ENCODE results near the gene ACSF3.

The ACSF3 gene

DNA sequence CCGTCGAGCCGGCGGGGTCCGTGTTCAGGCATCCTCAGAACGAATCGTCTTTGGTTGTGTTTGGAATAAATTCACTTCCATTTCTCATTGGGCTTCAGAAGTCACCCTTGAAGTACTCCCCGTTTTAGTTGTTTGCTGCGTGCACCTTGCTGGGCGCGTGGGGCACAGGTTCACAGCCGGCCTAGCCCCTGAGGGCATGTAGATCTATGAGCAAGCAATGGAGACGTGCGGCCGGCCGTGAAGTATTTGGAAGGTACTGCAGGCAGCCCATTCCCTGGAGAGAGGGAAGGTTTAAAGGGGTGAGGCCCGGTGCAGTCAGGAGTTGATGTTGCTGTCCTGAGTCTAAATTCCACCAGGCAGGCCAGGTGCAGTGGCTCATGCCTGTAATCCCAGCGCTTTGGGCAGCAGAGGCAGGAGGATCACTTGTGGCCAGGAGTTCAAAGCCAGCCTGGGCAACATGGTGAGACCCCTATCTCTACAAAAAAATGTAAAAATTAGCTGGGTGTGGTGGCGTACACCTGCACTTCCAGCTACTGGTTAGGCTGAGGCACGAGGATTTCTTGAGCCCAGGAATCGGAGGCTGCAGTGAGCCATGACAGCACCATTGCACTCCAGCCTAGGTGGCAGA is 714 bp downstream of the ACSF3 start:
- no peak for TF ChIP-seq POLR2A (IDR thresholded peaks at IDR 0.05; ENCODE audit: extremely low read depth, insufficient read length)
- TF ChIP-seq, protein P1, sequence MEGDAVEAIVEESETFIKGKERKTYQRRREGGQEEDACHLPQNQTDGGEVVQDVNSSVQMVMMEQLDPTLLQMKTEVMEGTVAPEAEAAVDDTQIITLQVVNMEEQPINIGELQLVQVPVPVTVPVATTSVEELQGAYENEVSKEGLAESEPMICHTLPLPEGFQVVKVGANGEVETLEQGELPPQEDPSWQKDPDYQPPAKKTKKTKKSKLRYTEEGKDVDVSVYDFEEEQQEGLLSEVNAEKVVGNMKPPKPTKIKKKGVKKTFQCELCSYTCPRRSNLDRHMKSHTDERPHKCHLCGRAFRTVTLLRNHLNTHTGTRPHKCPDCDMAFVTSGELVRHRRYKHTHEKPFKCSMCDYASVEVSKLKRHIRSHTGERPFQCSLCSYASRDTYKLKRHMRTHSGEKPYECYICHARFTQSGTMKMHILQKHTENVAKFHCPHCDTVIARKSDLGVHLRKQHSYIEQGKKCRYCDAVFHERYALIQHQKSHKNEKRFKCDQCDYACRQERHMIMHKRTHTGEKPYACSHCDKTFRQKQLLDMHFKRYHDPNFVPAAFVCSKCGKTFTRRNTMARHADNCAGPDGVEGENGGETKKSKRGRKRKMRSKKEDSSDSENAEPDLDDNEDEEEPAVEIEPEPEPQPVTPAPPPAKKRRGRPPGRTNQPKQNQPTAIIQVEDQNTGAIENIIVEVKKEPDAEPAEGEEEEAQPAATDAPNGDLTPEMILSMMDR (IDR thresholded peaks at IDR 0.05; ENCODE audit: low read depth, low read length) = no peak
- no peak for TF ChIP-seq MYC (IDR thresholded peaks at IDR 0.05; ENCODE audit: low read depth, low read length)
- TF ChIP-seq, protein P2, sequence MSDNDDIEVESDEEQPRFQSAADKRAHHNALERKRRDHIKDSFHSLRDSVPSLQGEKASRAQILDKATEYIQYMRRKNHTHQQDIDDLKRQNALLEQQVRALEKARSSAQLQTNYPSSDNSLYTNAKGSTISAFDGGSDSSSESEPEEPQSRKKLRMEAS (IDR thresholded peaks at IDR 0.05; ENCODE audit: low read depth, low read length) = no peak
- H3K4me3 ChIP-seq (ENCODE audit: low read depth, low read length) = peak overlapping the region; percentile 89
- DNase-seq (ENCODE audit: low read depth) = peak; percentile 55

DNA sequence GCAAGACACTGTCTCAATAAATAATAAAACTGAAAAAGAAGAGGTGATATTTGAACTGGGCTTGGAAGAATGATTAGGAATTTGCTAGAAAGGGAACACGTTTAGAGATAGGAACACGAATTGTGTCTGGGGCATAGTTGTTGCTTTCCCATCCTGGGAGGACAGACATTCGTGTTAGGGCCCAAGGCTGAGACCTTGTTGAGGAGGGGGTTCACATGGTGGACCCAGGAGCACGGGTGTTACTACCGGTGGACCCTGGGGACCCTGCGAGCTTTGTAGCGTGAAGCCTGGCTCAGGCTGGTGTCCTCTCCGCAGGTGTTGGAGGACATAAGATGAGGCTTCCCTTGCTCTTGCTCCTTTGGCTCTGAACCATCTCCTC is 1.2 kb downstream of the ACSF3 start:
- no peak for DNase-seq (ENCODE audit: low read depth)
- TF ChIP-seq POLR2A (IDR thresholded peaks at IDR 0.05; ENCODE audit: extremely low read depth, insufficient read length) (no peak), MYC (IDR thresholded peaks at IDR 0.05; ENCODE audit: low read depth, low read length) (no peak)
- TF ChIP-seq, protein P2 (IDR thresholded peaks at IDR 0.05; ENCODE audit: low read depth, low read length) = no peak
- TF ChIP-seq, protein P1 (IDR thresholded peaks at IDR 0.05; ENCODE audit: low read depth, low read length) = no peak
- peak overlapping the region; percentile 89 for H3K4me3 ChIP-seq (ENCODE audit: low read depth, low read length)

DNA sequence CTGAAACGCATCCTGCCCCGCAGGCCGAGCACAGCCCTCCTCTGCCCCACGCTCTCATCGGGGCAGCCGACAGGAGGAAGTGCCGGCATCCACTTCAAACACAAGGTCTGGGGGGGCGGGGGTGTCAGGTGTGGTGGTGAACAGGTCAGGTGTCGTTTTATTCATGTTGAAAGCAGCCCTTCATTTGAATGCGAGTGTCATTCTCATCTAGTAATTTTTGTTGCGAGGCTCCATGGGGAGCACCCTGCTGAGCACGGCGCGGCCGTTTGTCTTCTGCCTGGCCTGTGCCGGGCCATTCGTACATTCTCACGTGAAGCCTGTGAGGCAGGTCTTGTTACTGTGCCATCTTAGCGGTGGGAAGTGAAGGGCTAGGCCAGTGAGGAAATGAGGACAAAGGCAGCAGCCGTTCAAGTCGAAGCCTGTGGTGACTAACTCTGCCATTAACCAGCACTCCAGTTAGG is 1.9 kb downstream of the ACSF3 start:
- H3K4me3 ChIP-seq (ENCODE audit: low read depth, low read length) = no peak overlapping the region
- TF ChIP-seq, protein P1 (IDR thresholded peaks at IDR 0.05; ENCODE audit: low read depth, low read length) = no peak
- TF ChIP-seq POLR2A (IDR thresholded peaks at IDR 0.05; ENCODE audit: extremely low read depth, insufficient read length) = no peak
- TF ChIP-seq, protein P2 (IDR thresholded peaks at IDR 0.05; ENCODE audit: low read depth, low read length) = no peak
- TF ChIP-seq MYC (IDR thresholded peaks at IDR 0.05; ENCODE audit: low read depth, low read length) = no peak
- DNase-seq (ENCODE audit: low read depth) = no peak

DNA sequence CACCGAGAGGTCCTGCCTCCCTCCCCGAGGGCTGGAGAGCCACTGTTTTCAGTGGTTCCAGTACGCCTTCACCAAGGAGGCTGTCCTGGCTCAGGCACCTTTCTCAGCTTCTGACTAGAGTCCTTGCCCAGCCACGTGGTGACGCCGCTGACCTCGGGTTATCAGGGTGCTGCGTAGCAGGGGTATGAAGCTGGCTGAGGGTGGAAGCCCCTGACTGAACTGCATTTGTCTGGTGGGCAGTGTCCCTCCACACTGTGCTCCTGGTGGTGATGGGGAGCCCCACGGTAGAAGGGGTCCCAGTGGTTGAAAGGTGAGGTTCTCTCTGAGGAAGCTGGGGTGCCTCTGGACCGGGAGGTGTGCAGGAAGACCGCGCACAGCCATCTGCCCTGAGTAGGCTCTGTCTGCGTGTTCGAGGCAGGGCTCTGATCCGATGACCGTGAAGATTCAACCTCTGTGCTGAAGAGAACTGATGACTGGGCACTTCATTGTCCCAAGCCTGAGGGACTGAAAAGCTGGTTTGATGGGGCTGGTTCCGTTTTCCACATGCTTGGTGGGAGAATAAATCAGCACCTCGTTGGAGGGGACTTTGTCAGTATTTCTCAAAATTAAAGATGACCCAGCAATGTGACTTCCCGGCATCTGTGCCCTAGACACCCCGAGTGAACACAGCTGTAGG is 2.5 kb downstream of the ACSF3 start:
- no peak overlapping the region for H3K4me3 ChIP-seq (ENCODE audit: low read depth, low read length)
- no peak for TF ChIP-seq MYC (IDR thresholded peaks at IDR 0.05; ENCODE audit: low read depth, low read length)

DNA sequence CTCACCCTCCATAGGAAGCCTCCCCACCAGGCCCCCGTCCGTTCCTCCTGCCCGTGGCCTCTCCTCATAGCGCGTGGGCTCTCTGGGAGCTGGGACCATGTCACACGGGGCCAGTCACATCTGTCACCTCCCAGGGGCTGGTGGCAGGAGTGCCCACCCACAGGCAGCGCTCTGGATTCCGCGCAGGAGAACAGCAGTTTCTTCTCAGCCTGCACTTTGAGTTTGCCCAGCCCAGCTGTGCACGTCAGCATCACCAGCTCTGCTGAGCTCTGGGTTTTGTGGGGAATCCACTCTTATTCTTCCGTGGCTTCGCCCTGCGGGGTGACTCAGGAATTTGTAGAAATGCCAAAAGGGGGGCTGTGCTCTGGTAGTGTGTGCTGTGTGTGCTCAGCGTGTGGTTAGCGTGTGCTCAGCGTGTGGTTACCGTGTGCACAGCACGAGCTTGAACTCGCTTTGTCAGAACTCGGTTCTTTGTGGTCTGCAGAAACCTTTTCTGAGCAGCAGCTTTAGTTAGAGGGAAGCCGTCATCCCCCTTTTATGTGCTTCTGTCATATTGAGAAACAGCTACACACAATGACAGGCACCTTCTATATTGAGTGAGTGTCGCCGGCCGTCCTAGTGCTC is 3.2 kb downstream of the ACSF3 start:
- no peak overlapping the region for H3K4me3 ChIP-seq (ENCODE audit: low read depth, low read length)
- no peak for TF ChIP-seq MYC (IDR thresholded peaks at IDR 0.05; ENCODE audit: low read depth, low read length)
- TF ChIP-seq POLR2A (IDR thresholded peaks at IDR 0.05; ENCODE audit: extremely low read depth, insufficient read length) = no peak
- TF ChIP-seq, protein P2 (IDR thresholded peaks at IDR 0.05; ENCODE audit: low read depth, low read length) = no peak
- TF ChIP-seq, protein P1 (IDR thresholded peaks at IDR 0.05; ENCODE audit: low read depth, low read length) = no peak
- no peak for DNase-seq (ENCODE audit: low read depth)

More for the DNA sequence above, 2.5 kb downstream of the ACSF3 start:
- DNase-seq (ENCODE audit: low read depth) = no peak

DNA sequence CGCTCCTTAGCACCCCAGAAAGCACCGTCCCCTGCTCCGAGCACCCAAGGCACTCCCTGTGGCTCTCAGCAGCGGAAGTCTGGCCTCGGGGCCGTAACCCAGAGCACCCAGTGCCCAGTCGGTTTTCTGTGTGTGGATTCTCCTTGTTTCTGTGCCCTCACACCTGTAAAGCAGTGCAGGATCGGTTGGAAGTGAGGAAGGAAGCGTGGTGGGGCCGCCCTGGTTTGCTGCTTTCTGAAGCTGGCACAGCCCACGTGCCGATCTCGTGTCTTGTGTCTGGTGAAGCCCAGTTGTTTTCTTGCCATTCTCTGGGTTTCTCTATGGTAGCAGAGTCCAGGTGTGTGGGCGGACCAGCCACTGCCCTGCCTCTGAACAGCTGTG is 3.7 kb downstream of the ACSF3 start:
- no peak for TF ChIP-seq MYC (IDR thresholded peaks at IDR 0.05; ENCODE audit: low read depth, low read length)
- TF ChIP-seq, protein P1 (IDR thresholded peaks at IDR 0.05; ENCODE audit: low read depth, low read length) = no peak
- TF ChIP-seq, protein P2 (IDR thresholded peaks at IDR 0.05; ENCODE audit: low read depth, low read length) = no peak
- no peak for TF ChIP-seq POLR2A (IDR thresholded peaks at IDR 0.05; ENCODE audit: extremely low read depth, insufficient read length)
- H3K4me3 ChIP-seq (ENCODE audit: low read depth, low read length) = no peak overlapping the region
- DNase-seq (ENCODE audit: low read depth) = no peak
